AG08395 (cell line): ENCODE measurements around the gene STX8.

Experiments
- DNase-seq: peaks from one replicate; pipeline ENCODE4 v3.0.0; 2012; ENCODE audit warnings: mixed read lengths, low spot score

The STX8 gene

GRCh38 chr17:9239793-9240658 is 335.6 kb downstream of the STX8 start:
- DNase-seq: peak; percentile 89

DNA sequence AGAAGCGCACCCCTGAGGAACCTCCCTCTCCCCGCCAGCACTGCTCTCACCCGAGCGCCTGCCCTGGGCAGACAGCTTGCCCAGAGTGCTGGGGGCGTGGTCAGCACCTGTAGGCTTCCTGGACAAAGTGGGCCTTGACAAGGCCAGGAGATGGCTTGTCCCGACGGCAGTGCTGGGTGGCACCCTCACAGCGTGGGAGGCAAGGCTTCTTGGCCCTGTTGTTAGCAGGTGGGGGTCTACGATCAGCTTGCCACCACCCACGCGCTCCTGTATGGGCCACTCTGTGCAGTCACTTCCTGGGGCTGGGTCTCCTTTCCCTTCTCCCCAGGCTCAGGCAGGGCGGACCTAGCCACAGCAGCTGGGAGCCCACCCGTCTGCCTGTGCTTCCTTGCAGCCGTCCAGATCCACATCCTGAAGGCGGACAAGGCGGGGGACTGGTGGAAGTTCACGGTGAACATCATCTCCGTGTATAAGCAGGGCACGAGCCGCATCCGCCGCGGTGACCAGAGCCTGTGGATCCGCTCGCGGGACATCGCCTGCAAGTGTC is 336.3 kb downstream of the STX8 start:
- no peak for DNase-seq

GRCh38 chr17:9238340-9239245 is 337.0 kb downstream of the STX8 start:
- peak; percentile 7 for DNase-seq

GRCh38 chr17:9237661-9238301 is 337.8 kb downstream of the STX8 start:
- DNase-seq: no peak

- DNase-seq: no peak
These were observed 338.6 kb downstream of the STX8 start for GRCh38 chr17:9237053-9237410.

- DNase-seq: no peak
These were observed 339.2 kb downstream of the STX8 start for GRCh38 chr17:9236286-9237052.

DNA sequence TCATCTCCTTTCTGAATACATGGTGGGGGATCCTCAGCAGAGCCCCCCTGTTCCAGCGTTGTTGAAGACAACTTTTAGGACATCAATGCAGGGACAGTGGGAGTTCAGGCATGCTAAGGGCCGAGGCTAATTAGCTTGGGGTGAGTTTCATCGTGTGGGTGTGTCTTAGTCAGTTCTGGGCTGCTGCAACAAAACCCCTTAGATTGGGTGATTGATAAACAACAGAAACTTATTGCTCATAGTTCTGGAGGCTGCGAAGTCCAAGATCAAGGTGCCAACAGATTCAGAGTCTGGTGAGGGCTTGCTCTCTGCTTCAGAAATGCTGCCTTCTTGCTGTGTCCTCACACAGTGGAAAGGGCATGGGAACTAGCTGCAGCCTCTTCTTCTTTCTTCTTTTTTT is 340.3 kb downstream of the STX8 start:
- DNase-seq: no peak

GRCh38 chr17:9234389-9234945 is 341.2 kb downstream of the STX8 start:
- no peak for DNase-seq

GRCh38 chr17:9233761-9234160 is 341.9 kb downstream of the STX8 start:
- no peak for DNase-seq

DNA sequence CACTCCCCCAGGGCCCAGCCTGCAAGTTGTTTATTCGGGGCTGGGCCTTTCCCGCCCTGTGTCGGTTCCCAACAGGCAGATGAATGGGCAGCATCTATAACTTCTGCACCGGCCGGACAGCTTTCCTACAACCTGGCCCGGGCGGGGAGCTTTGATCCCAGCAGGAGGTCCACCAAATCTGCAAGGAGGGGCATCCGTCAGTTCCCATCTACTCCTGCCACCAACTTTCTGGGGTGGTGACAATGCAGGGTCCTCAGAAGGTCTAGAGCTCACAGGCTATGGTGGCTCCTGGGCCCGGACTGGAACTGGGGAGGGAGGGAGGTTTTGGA is 342.4 kb downstream of the STX8 start:
- no peak for DNase-seq

- peak; percentile 40 for DNase-seq
These were observed 342.9 kb downstream of the STX8 start for GRCh38 chr17:9232591-9233270.

DNA sequence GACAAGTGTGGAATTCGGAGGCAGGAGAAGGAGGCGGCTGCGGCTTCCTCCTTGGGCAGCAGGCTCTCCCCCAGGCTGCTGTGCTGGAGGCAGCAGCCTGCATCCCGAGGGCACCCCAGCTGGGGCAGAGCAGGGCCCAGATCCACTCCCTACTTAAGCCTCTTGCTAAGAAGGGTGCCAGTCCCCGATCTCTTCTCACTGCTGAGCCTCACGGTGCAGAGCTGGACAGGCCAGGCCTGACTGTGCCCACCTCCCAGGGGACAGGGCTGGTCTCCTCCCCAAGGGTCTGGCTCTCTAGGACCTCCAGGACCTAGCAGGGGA is 343.5 kb downstream of the STX8 start:
- DNase-seq: no peak

DNA sequence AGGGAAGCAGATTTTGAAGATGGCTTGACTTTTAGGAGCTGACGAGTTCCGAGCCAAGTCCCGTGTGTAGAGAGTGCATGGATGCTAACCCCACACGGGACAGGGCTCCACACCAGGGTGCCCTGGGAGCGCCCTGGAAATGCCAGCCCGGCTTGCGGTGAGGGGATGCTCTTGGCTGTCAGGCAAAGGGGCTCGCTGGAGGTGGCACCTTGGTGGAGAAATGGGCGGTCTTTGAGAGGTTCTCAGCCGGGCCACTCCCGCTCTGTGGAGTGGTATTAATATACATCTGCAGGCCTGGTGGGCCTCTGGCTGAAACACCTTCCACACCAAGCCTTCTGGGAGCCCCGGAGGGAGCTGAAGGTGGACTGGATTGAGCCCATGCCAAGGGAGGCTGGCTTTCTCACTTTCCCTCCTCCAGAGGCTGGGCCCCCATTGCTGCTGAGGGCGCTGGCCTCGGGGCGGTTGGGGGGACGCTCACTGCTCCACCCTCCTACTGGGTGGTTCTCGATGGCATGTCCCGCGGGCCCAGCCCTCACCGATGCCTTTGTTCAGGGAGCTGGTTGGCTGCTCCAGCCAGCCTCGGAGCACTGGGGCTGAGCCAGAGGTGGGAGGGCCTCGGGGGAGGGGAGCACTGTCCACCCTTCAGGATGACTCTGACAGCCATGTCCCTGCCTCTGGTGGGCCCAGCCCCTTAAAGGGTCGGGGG is 344.0 kb downstream of the STX8 start:
- no peak for DNase-seq

- DNase-seq: no peak
These were observed 344.8 kb downstream of the STX8 start for GRCh38 chr17:9230861-9231260.

- peak; percentile 63 for DNase-seq
These were observed 345.3 kb downstream of the STX8 start for GRCh38 chr17:9230346-9230745.

DNA sequence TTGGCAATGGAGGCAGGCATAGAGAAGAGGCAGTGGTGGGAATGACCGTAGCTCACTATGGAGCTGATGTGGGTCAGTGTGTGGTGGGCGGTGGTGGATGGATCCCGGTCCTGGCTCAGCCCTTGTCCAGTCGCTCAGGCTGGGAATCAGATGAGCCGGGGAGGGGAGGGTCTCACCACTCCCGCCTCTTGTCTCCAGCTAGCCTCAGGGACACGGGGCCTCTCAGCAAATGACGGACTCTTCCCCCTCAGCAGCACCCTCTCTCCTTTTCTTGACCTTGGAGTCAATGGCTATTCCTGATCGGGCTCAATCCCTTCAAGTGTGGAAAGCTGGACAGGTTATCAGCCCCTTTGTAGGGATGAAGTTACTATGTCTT is 345.8 kb downstream of the STX8 start:
- no peak for DNase-seq

DNA sequence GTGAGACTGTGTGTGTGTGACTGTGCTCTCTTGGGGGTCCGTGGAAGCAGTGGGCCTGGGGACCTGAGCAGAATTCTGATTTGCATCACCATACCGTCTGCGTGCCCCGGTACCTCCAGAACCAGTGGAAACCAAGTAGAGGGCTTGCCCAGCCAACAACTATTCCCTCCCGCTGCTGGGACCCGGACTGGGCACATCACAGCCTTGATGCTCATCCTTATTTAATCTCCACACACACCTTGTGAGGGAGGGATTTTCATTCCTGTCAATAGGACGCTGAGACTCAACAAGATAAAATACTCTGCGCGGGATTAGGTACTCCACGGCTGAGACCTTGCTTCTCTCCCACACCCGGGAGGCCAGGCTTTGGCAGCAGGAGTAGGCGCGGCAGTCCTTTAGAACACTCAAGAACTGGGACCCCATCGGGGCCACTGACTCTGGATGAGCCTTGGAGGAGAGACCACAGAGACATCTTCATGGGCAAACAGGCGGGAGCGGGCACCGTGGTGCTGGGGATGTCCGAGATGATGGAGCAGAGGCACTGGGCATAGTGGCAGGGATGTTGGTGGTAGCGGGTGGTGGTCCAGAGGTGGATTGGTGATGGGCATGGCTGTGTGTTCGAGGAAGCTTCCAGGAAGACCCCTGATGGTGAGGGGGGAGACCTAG is 346.3 kb downstream of the STX8 start:
- no peak for DNase-seq

DNA sequence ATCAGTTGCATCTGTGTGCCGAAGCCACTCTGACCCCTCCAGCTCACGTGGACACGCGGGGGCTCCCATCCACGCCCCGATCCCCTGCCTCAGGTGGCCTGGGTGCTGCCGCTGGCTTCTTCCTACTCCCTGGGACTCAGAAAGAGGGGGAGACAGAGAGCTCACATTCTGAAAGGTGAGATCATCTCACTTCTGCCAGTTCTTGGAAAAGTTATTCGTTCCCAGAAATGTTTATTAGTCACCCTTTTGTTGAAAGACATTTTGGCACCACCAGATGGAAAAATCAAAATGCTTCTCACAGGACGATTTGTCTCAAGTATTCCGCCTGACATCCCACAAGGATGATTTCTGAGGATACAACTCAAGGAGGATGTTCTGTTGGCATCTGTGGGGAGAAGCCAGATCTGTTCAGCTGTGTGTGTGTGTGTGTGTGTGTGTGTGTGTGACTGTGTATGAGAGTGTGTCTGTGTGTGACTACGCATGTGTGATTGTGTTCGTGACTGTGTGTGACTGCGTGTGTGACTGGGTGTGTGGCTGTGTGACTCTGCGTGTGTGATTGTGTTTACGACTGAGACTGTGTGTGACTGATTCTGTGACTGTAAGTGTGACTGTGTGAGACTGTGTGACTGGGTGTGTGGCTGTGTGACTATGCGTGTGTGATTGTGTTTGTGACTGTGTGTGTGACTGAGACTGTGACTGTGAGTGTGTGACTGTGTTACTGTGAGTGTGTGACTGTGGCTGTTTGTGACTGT is 347.0 kb downstream of the STX8 start:
- peak; percentile 68 for DNase-seq

- DNase-seq: no peak
These were observed 347.7 kb downstream of the STX8 start for GRCh38 chr17:9227819-9228407.
